PFSK-1 (cell line): ENCODE results near the gene GUCY2C.

Experiments
- FOXP2 ChIP-seq: optimal IDR thresholded peaks from 2 replicates; pipeline ENCODE3; 2011; ENCODE audit warnings: borderline replicate concordance, control low read depth, inconsistent platforms; ENCODE audit not compliant: insufficient read depth; ENCODE audit errors: extremely low read length, extremely low read depth
- POLR2AphosphoS5 ChIP-seq: IDR thresholded peaks from 2 replicates; pipeline ENCODE4 v1.6.1; 2012; ENCODE audit warnings: low read depth, mild to moderate bottlenecking, control low read depth, low read length, moderate library complexity
- REST ChIP-seq, 2 experiments: IDR thresholded peaks; 2 replicates each; pipeline versions ENCODE4 v1.6.1 to v1.8.0; 2011 to 2012; ENCODE audit warnings: low read depth in 2 of 2, low read length in 2 of 2, control low read depth in 1 of 2, inconsistent platforms in 1 of 2, mild to moderate bottlenecking in 1 of 2, moderate library complexity in 1 of 2; ENCODE audit not compliant: insufficient read depth in 1 of 2
- SIN3A ChIP-seq: IDR thresholded peaks from 2 replicates; pipeline ENCODE4 v1.6.1; 2012; ENCODE audit warnings: mild to moderate bottlenecking, low read length, moderate library complexity, borderline replicate concordance; ENCODE audit not compliant: insufficient read depth
- TAF1 ChIP-seq: IDR thresholded peaks from 2 replicates; pipeline ENCODE4 v1.6.1; 2012; ENCODE audit warnings: low read length, control low read depth, borderline replicate concordance; ENCODE audit not compliant: insufficient read depth

GUCY2C gene

GRCh38 chr12:14571779-14572178, 124.6 kb downstream of the GUCY2C start:
- TF ChIP-seq FOXP2 = no peak
- TF ChIP-seq REST (IDR thresholded peaks at IDR 0.05; ENCODE audit: insufficient read depth in 1 of 2, low read depth in 2 of 2, low read length in 2 of 2) = no peak
- no peak for TF ChIP-seq SIN3A
- TF ChIP-seq POLR2AphosphoS5 = no peak
- no peak for TF ChIP-seq TAF1

GRCh38 chr12:14570231-14570630, 126.2 kb downstream of the GUCY2C start:
- TF ChIP-seq TAF1 (no peak), SIN3A (no peak), POLR2AphosphoS5 (no peak), REST (IDR thresholded peaks at IDR 0.05; ENCODE audit: insufficient read depth in 1 of 2, low read depth in 2 of 2, low read length in 2 of 2) (no peak), FOXP2 (no peak)

- TF ChIP-seq TAF1 (no peak), POLR2AphosphoS5 (no peak), FOXP2 (no peak), REST (IDR thresholded peaks at IDR 0.05; ENCODE audit: insufficient read depth in 1 of 2, low read depth in 2 of 2, low read length in 2 of 2) (no peak), SIN3A (no peak)
Observed at GRCh38 chr12:14567351-14568162, 128.8 kb downstream of the GUCY2C start, which contains the start of gene PLBD1. TSS of gene PLBD1 (minus strand) at chr12:14567883. CDS start at chr12:14567696, 187 bp downstream.

- TF ChIP-seq REST (IDR thresholded peaks at IDR 0.05; ENCODE audit: insufficient read depth in 1 of 2, low read depth in 2 of 2, low read length in 2 of 2) (no peak), TAF1 (no peak), POLR2AphosphoS5 (no peak), FOXP2 (no peak), SIN3A (no peak)
Observed at GRCh38 chr12:14564336-14564959, 132.0 kb downstream of the GUCY2C start.
